ENCODE results near the gene SELENON.

Gene SELENON

DNA sequence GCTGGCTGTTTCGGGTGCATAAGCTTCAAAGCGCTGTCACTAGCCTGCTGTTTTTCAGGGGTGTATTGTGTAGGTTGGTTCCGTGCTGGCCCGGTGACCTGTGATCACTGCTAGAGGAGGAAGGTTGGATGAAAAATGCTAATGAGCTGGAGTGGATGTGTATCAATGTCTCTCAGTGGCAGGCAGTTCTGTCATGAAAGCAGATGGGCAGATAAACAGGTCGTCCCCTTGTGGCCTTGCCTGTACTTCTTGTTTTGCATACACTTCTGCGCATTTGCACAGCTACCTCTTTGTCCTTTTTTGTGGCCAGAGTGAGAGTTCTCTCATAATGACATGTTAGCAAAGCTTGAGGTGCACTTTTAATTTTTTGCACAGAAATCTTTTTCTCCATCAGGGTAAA is 2.9 kb downstream of the SELENON start:
- DNase-seq = no peak
- Histone ChIP-seq H3K27me3 (no peaks in the 10 kb centered on the region), H3K4me3 (no peak overlapping the region), H3K4me1 (peaks cover 0 to 79% (median 71%) of the 10 kb centered on the region in 4 donors), H3K36me3 (peaks cover 6 to 10% (median 8%) of the 10 kb centered on the region in 3 donors), H3K9me3 (no peaks in the 10 kb centered on the region), H3K27ac (peak overlapping the region in 1 of 2 donors; percentile 22)
- intact Hi-C loops (cut with DNase I; ENCODE audit: low total_unique reads) = loop anchor here (10.0 kb wide), 1 partner anchor 568 kb away; the partner anchor contains the start of gene SYF2
- TF ChIP-seq, protein P1, sequence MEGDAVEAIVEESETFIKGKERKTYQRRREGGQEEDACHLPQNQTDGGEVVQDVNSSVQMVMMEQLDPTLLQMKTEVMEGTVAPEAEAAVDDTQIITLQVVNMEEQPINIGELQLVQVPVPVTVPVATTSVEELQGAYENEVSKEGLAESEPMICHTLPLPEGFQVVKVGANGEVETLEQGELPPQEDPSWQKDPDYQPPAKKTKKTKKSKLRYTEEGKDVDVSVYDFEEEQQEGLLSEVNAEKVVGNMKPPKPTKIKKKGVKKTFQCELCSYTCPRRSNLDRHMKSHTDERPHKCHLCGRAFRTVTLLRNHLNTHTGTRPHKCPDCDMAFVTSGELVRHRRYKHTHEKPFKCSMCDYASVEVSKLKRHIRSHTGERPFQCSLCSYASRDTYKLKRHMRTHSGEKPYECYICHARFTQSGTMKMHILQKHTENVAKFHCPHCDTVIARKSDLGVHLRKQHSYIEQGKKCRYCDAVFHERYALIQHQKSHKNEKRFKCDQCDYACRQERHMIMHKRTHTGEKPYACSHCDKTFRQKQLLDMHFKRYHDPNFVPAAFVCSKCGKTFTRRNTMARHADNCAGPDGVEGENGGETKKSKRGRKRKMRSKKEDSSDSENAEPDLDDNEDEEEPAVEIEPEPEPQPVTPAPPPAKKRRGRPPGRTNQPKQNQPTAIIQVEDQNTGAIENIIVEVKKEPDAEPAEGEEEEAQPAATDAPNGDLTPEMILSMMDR (IDR thresholded peaks at IDR 0.05) = no peak

DNA sequence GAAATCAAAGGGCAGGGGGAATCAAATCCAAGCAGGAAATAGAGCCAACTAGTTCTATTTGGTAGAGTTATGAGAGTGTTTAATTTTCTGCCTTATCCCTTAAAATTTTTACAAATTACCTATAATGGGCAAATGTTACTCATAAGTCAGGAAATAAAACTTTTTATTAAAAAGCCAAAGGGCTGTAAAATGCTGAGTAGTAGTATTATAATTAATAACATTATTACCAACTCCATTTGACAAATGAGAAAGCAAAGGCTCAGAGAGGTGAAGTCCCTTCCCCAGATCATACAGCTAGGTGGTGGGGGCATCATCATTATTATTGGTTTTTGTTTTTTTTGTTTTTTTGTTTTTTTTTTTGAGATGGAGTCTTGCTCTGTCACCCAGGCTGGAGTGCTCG is 3.4 kb downstream of the SELENON start:
- no peak overlapping the region for H3K4me3 ChIP-seq
- peaks cover 0 to 79% (median 71%) of the 10 kb centered on the region in 4 donors for H3K4me1 ChIP-seq
- TF ChIP-seq, protein P1 (IDR thresholded peaks at IDR 0.05) = no peak
- DNase-seq = no peak
- H3K9me3 ChIP-seq = no peaks in the 10 kb centered on the region
- H3K27ac ChIP-seq = peak overlapping the region in 1 of 2 donors; percentile 83
- no peaks in the 10 kb centered on the region for H3K27me3 ChIP-seq
- intact Hi-C loops (cut with DNase I; ENCODE audit: low total_unique reads) = loop anchor here (10.0 kb wide), 1 partner anchor 569 kb away; the partner anchor contains the start of gene SYF2
- peaks cover 6 to 15% (median 12%) of the 10 kb centered on the region in 3 donors for H3K36me3 ChIP-seq

DNA sequence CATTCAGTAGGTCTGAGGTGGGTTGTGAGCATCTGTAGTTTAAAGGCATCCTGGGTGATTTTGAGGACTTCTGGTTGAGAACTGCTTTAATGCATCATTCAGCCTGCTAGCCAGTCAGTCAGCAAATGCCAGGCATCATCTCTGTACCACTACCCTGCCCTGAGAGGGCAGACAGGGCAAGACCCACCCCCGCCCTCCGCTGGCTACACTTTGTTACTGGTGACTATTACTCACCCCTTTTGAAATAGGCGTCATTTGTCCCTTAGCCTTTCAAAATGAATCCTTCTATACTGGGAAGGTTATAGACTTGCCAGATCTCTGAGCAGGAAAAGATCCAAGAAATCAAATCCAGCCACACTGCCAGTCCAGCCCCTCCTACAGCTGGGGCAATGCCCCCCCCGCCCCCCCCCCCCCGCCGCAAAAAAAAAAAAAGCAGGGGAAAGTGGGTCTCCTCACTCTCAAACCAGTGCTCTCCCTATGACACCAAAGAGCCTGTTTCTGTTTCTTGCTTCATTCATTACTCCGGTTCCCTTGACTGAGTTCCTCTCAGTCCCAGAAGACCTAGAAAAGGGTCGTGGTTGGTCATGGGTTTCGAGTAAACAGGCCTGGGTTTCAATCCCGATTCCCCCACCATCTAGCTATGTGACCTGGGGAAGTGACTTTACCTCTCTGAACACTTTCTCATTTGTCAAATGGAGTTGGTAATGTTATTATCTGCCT is 4.4 kb downstream of the SELENON start:
- TF ChIP-seq, protein P1 (IDR thresholded peaks at IDR 0.05) = no peak
- no peaks in the 10 kb centered on the region for H3K9me3 ChIP-seq
- H3K27ac ChIP-seq = peak overlapping the region; percentile 78 to 83
- no peaks in the 10 kb centered on the region for H3K27me3 ChIP-seq
- H3K4me1 ChIP-seq = peaks cover 0 to 77% (median 70%) of the 10 kb centered on the region in 4 donors
- no peak for DNase-seq
- H3K4me3 ChIP-seq = no peak overlapping the region
- intact Hi-C loops (cut with DNase I; ENCODE audit: low total_unique reads) = loop anchor here (10.0 kb wide), 1 partner anchor 570 kb away; the partner anchor contains the start of gene SYF2
- H3K36me3 ChIP-seq = peaks cover 17 to 25% (median 23%) of the 10 kb centered on the region in 3 donors

DNA sequence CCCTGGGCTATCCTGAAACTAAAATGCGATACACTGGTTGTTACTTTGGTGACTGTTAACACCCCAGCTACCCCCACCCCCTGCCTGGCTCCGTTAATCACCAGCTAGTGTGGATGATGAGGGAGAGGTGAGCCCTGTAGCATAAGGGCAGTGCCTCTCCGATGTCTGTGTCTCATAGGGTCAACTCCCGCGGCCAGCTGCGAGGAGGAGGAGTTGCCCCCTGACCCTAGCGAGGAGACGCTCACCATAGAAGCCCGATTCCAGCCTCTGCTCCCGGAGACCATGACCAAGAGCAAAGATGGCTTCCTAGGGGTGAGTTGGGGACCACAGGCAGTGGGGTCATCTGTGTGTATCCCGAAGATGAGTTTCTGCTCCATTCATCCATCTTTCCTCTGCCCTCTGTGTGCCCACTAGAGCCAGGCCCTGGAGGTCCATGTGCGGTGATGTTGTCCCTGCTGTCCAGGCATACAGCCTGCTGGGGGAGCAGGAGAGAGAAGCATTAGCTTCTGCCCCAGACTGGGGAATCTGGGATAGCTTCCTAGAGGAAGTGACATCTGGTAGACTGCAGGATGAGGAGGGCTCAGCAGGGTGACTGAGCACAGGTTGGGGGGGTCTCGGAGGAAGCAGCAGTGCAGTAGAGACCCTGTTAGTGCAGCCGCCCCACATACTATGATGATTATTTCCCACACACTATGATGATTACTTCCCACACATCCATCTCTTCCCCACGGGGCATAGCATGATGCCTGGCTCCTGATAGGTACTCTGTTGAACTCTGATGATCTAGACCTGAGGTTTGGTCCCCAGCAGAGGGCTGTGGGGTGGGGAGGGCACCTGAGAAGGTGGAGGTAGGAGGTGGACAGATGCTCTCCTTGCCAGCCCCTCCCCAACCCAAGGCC is 5.2 kb downstream of the SELENON start:
- H3K36me3 ChIP-seq = peaks cover 21 to 33% (median 31%) of the 10 kb centered on the region in 3 donors
- no peaks in the 10 kb centered on the region for H3K9me3 ChIP-seq
- H3K4me1 ChIP-seq = peaks cover 0 to 80% (median 67%) of the 10 kb centered on the region in 4 donors
- no peaks in the 10 kb centered on the region for H3K27me3 ChIP-seq
- no peak overlapping the region for H3K4me3 ChIP-seq
- peak overlapping the region; percentile 78 to 83 for H3K27ac ChIP-seq
- TF ChIP-seq, protein P1 (IDR thresholded peaks at IDR 0.05) = no peak
- intact Hi-C loops (cut with DNase I; ENCODE audit: low total_unique reads) = loop anchor here (5.0 to 10.0 kb wide), 2 partner anchors 258 to 570 kb away; partner anchors contain the start of gene SYF2
- no peak for DNase-seq

DNA sequence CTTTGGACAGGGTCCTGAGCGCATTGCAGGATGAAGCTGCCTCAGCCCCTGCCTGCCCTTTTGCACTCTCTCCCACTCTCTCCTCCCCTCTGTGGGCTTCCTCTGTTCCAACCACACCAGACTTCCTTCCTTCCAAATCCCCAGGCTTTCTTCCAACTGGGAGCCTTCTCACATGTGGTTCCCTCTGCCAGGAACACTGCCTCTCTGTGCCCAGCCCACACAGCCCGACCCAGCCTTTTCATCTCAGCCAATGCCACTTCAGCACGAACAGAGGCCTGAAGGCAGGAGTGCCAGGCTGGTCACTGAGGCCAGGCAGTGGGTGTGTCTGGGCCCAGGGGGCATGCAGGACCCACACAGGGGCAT is 5.9 kb downstream of the SELENON start:
- H3K36me3 ChIP-seq = peaks cover 21 to 36% (median 34%) of the 10 kb centered on the region in 3 donors
- H3K27ac ChIP-seq = peak overlapping the region; percentile 78 to 83
- peak; percentile 70 to 87 for DNase-seq
- H3K27me3 ChIP-seq = no peaks in the 10 kb centered on the region
- no peak overlapping the region for H3K4me3 ChIP-seq
- H3K9me3 ChIP-seq = no peaks in the 10 kb centered on the region
- H3K4me1 ChIP-seq = peaks cover 0 to 81% (median 69%) of the 10 kb centered on the region in 4 donors
- TF ChIP-seq, protein P1 (IDR thresholded peaks at IDR 0.05) = no peak
- intact Hi-C loops (cut with DNase I; ENCODE audit: low total_unique reads) = loop anchor here (5.0 to 10.0 kb wide), 2 partner anchors 259 to 571 kb away; partner anchors contain the start of gene SYF2

Data from tibial artery (tissue), 4 donors.